NCI-H2029 treated with DMSO at 0.1 percent for 48 hours (cell line): ENCODE results near the gene MED12L.
"Not testable (repeated sequence)": the region's sequence is repeated elsewhere in the genome, so short reads cannot be mapped to it uniquely, and the experiment has no call there.

Source experiments
- DNase-seq: peaks from one replicate; lab custom pipeline; 2025; lab: John Stamatoyannopoulos, UW

Gene MED12L

GRCh38 chr3:151144016-151144415, 58.6 kb downstream of the MED12L start:
- DNase-seq, result no peak

GRCh38 chr3:151144760-151145159, 59.3 kb downstream of the MED12L start:
- DNase-seq, result no peak

- DNase-seq, result no peak
Measured at GRCh38 chr3:151145713-151146070, 60.2 kb downstream of the MED12L start.

GRCh38 chr3:151146071-151146730, 60.7 kb downstream of the MED12L start:
- DNase-seq, result peak; percentile 70

GRCh38 chr3:151146731-151147091, 61.2 kb downstream of the MED12L start:
- no peak for DNase-seq

GRCh38 chr3:151147299-151147698, 61.8 kb downstream of the MED12L start:
- no peak for DNase-seq

- DNase-seq, result no peak
Measured at GRCh38 chr3:151152455-151153079, 67.1 kb downstream of the MED12L start.

GRCh38 chr3:151154566-151154965, 69.1 kb downstream of the MED12L start:
- no peak for DNase-seq

- DNase-seq, result no peak
Measured at GRCh38 chr3:151155409-151156128, 70.1 kb downstream of the MED12L start.

- peak; percentile 38 for DNase-seq
Measured at GRCh38 chr3:151156618-151157216, 71.3 kb downstream of the MED12L start.

- DNase-seq, result no peak
Measured at GRCh38 chr3:151159806-151160205, 74.3 kb downstream of the MED12L start.

- DNase-seq, result no peak
Measured at GRCh38 chr3:151165226-151165625, 79.8 kb downstream of the MED12L start.

GRCh38 chr3:151166161-151166560, 80.7 kb downstream of the MED12L start:
- DNase-seq, result no peak

- peak; percentile 1 for DNase-seq
Measured at GRCh38 chr3:151168269-151169094, 83.0 kb downstream of the MED12L start.

GRCh38 chr3:151169262-151169947, 83.9 kb downstream of the MED12L start:
- no peak for DNase-seq

GRCh38 chr3:151169948-151170679, 84.7 kb downstream of the MED12L start:
- DNase-seq, result not testable (repeated sequence)

- DNase-seq, result no peak
Measured at GRCh38 chr3:151171145-151171757, 85.8 kb downstream of the MED12L start.

- no peak for DNase-seq
Measured at GRCh38 chr3:151174351-151174750, 88.9 kb downstream of the MED12L start.

GRCh38 chr3:151175952-151176351, 90.5 kb downstream of the MED12L start:
- DNase-seq, result no peak

GRCh38 chr3:151178208-151178845, 92.9 kb downstream of the MED12L start:
- DNase-seq, result no peak
